ENCODE data around the gene SLIT3. TPM values are rescaled to one million over a fixed set of nuclear protein-coding genes. Genes with fewer than 3 reads are reported as not detected.

Gene SLIT3
- total RNA-seq, 4 donors from 2014 or later, result 10.8 to 30.8 (median 18.4) TPM

GRCh38 chr5:168654211-168654721, 646.7 kb downstream of the SLIT3 start:
- no peak for DNase-seq (ENCODE audit: low spot score in 2 of 2)
- Histone ChIP-seq H3K36me3 (no peaks in the 10 kb centered on the region), H3K27me3 (no peaks in the 10 kb centered on the region), H3K9me3 (no peaks in the 10 kb centered on the region), H3K27ac (peak overlapping the region; percentile 78), H3K4me3 (no peak overlapping the region), H3K4me1 (peaks cover 55% of the 10 kb centered on the region)
- no peak for TF ChIP-seq EP300 (IDR thresholded peaks at IDR 0.05)
- TF ChIP-seq POLR2A (IDR thresholded peaks at IDR 0.05), result no peak
- no peak for TF ChIP-seq CTCF (IDR thresholded peaks at IDR 0.05)
- no peak for TF ChIP-seq POLR2AphosphoS5 (IDR thresholded peaks at IDR 0.05)
- WGBS, result 40% methylated on average over 10 of the region's 10 CpGs

- peak overlapping the region; percentile 78 for H3K27ac ChIP-seq
- no peaks in the 10 kb centered on the region for H3K9me3 ChIP-seq
- 41% methylated on average over 4 of the region's 4 CpGs for WGBS
- H3K4me1 ChIP-seq, result peaks cover 50% of the 10 kb centered on the region
- H3K36me3 ChIP-seq, result no peaks in the 10 kb centered on the region
- TF ChIP-seq CTCF (IDR thresholded peaks at IDR 0.05) (no peak), EP300 (IDR thresholded peaks at IDR 0.05) (no peak), POLR2AphosphoS5 (IDR thresholded peaks at IDR 0.05) (no peak), POLR2A (IDR thresholded peaks at IDR 0.05) (no peak)
- no peak overlapping the region for H3K4me3 ChIP-seq
- no peaks in the 10 kb centered on the region for H3K27me3 ChIP-seq
- DNase-seq (ENCODE audit: low spot score in 2 of 2), result no peak
Observed at GRCh38 chr5:168653626-168654025, 647.3 kb downstream of the SLIT3 start.

GRCh38 chr5:168651648-168652047, 649.3 kb downstream of the SLIT3 start:
- TF ChIP-seq EP300 (IDR thresholded peaks at IDR 0.05) (no peak), POLR2AphosphoS5 (IDR thresholded peaks at IDR 0.05) (no peak), CTCF (IDR thresholded peaks at IDR 0.05) (no peak), POLR2A (IDR thresholded peaks at IDR 0.05) (no peak)
- no peak for DNase-seq (ENCODE audit: low spot score in 2 of 2)
- H3K4me1 ChIP-seq, result peaks cover 42% of the 10 kb centered on the region
- H3K27me3 ChIP-seq, result no peaks in the 10 kb centered on the region
- H3K27ac ChIP-seq, result no peak overlapping the region
- no peaks in the 10 kb centered on the region for H3K9me3 ChIP-seq
- no peak overlapping the region for H3K4me3 ChIP-seq
- no peaks in the 10 kb centered on the region for H3K36me3 ChIP-seq

- H3K36me3 ChIP-seq, result no peaks in the 10 kb centered on the region
- 76% methylated on average over 2 of the region's 2 CpGs for WGBS
- H3K27me3 ChIP-seq, result no peaks in the 10 kb centered on the region
- no peak overlapping the region for H3K4me3 ChIP-seq
- H3K27ac ChIP-seq, result no peak overlapping the region
- no peak for DNase-seq (ENCODE audit: low spot score in 2 of 2)
- no peaks in the 10 kb centered on the region for H3K9me3 ChIP-seq
- H3K4me1 ChIP-seq, result peaks cover 19% of the 10 kb centered on the region
- no peak for TF ChIP-seq POLR2A (IDR thresholded peaks at IDR 0.05)
- no peak for TF ChIP-seq CTCF (IDR thresholded peaks at IDR 0.05)
- no peak for TF ChIP-seq POLR2AphosphoS5 (IDR thresholded peaks at IDR 0.05)
- no peak for TF ChIP-seq EP300 (IDR thresholded peaks at IDR 0.05)
Observed at GRCh38 chr5:168649306-168649705, 651.6 kb downstream of the SLIT3 start.

GRCh38 chr5:168648576-168648975, 652.4 kb downstream of the SLIT3 start:
- peaks cover 12% of the 10 kb centered on the region for H3K4me1 ChIP-seq
- WGBS, result 96% methylated on average over 1 of the region's 1 CpG
- no peak overlapping the region for H3K4me3 ChIP-seq
- H3K27ac ChIP-seq, result no peak overlapping the region
- TF ChIP-seq CTCF (IDR thresholded peaks at IDR 0.05) (no peak), EP300 (IDR thresholded peaks at IDR 0.05) (no peak)
- DNase-seq (ENCODE audit: low spot score in 2 of 2), result no peak
- no peaks in the 10 kb centered on the region for H3K9me3 ChIP-seq
- no peaks in the 10 kb centered on the region for H3K36me3 ChIP-seq
- no peaks in the 10 kb centered on the region for H3K27me3 ChIP-seq

Measured in suprapubic skin (tissue), 4 donors.